A549 (cell line): ENCODE measurements around the gene NKD1. TPM values are rescaled to one million over a fixed set of nuclear protein-coding genes. Genes with fewer than 3 reads are reported as not detected.
"Not testable (repeated sequence)": the region's sequence is repeated elsewhere in the genome, so short reads cannot be mapped to it uniquely, and the experiment has no call there.

Experiments used
- ATAC-seq, 2 experiments: fragments of 200-7000 bp in 1 of 2; fragments of >200 bp in 1 of 2; cut with Nextera tagmentation in 1 of 2; cut with Tn5 transposase in 1 of 2; 3 replicates each; pipeline versions ENCODE4 v1.8.0 to v1.9.1; 2018 to 2020; ENCODE audit warnings: mild to moderate bottlenecking in 1 of 2, moderate library complexity in 1 of 2
- CTCF ChIA-PET: fragments of 300-600 bp; sonication (Branson Sonifier 250); formaldehyde crosslinking; extraction: SDS; loops from one replicate; lab custom pipeline; 2021; ENCODE audit warnings: antibody characterized with exemption, inconsistent platforms; lab: Yijun Ruan, JAX
- POLR2A ChIA-PET: fragments of 350-600 bp; formaldehyde crosslinking; extraction: SDS; loops from one replicate; lab custom pipeline; 2021; ENCODE audit warnings: antibody characterized with exemption, inconsistent platforms; lab: Yijun Ruan, JAX
- DNase-seq, 2 experiments: peaks; one replicate each; pipeline versions ENCODE4 v3.0.0 to v3.0.0-alpha.2; 2011 to 2016; ENCODE audit warnings: low read depth in 1 of 2, low spot score in 1 of 2
- FAIRE-seq: peaks from 2 replicates; lab custom pipeline; 2011; peaks lifted over from hg19 to GRCh38; lab: Jason Lieb, UNC
- H3K27ac ChIP-seq, 2 experiments: fragments of >200 bp; sonication (Bioruptor Twin); formaldehyde crosslinking; 3 replicates each; pipeline ENCODE4 v1.5.1; 2016 to 2017
- H3K4me1 ChIP-seq: fragments of >200 bp; sonication (Bioruptor Twin); formaldehyde crosslinking; 3 replicates; pipeline ENCODE4 v1.6.1; 2016
- H3K4me2 ChIP-seq: fragments of >200 bp; sonication (Bioruptor Twin); formaldehyde crosslinking; 3 replicates; pipeline ENCODE4 v1.6.1; 2016
- H3K4me3 ChIP-seq: fragments of >200 bp; sonication (Bioruptor Twin); formaldehyde crosslinking; 3 replicates; pipeline ENCODE4 v1.5.1; 2016
- H3K9me3 ChIP-seq: fragments of >200 bp; sonication (Bioruptor Twin); formaldehyde crosslinking; 3 replicates; pipeline ENCODE4 v1.6.1; 2016
- CBX2 ChIP-seq: fragments of 200-600 bp; sonication (generic); IDR thresholded peaks from 2 replicates; pipeline ENCODE4 v1.6.1; 2016; ENCODE audit warnings: low read depth, mild to moderate bottlenecking, borderline replicate concordance
- CBX8 ChIP-seq: fragments of 200-600 bp; sonication (generic); IDR thresholded peaks from 2 replicates; pipeline ENCODE4 v1.6.1; 2016
- CHD4 ChIP-seq: fragments of 200-600 bp; sonication (generic); IDR thresholded peaks from 2 replicates; pipeline ENCODE4 v1.6.1; 2016; ENCODE audit warnings: antibody characterized with exemption, mild to moderate bottlenecking, borderline replicate concordance
- EHF ChIP-seq: fragments of 250-450 bp; sonication (Bioruptor Pico); IDR thresholded peaks from 2 replicates; pipeline ENCODE4 v1.5.0; 2020; ENCODE audit warnings: mild to moderate bottlenecking
- EP300 ChIP-seq, 2 experiments: fragments of >200 bp; sonication (Bioruptor Twin); formaldehyde crosslinking; IDR thresholded peaks; 2 replicates in 1 of 2; 3 replicates in 1 of 2; pipeline ENCODE4 v1.6.1; 2016 to 2017
- ESRRA ChIP-seq: fragments of 150-350 bp; IDR thresholded peaks from 2 replicates; pipeline ENCODE4 v1.6.1; 2014; ENCODE audit warnings: mild to moderate bottlenecking, low read length, borderline replicate concordance
- FOSB ChIP-seq: fragments of 250-450 bp; sonication (Bioruptor Pico); IDR thresholded peaks from 2 replicates; pipeline ENCODE4 v1.5.0; 2020; ENCODE audit warnings: mild to moderate bottlenecking, moderate library complexity
- HDAC2 ChIP-seq: fragments of 200-600 bp; sonication (generic); IDR thresholded peaks from 2 replicates; pipeline ENCODE4 v1.6.1; 2016
- HEYL ChIP-seq: fragments of 250-450 bp; sonication (Bioruptor Pico); IDR thresholded peaks from 2 replicates; pipeline ENCODE4 v1.8.0; 2021; ENCODE audit warnings: mild to moderate bottlenecking, moderate library complexity
- HOXA7 ChIP-seq: fragments of 250-450 bp; sonication (Bioruptor Pico); IDR thresholded peaks from 2 replicates; pipeline ENCODE4 v1.5.0; 2020; ENCODE audit warnings: mild to moderate bottlenecking, moderate library complexity
- KDM1A ChIP-seq: fragments of 200-600 bp; sonication (generic); IDR thresholded peaks from 2 replicates; pipeline ENCODE4 v1.6.1; 2016; ENCODE audit warnings: low read depth, mild to moderate bottlenecking
- MAZ ChIP-seq: fragments of 150-350 bp; IDR thresholded peaks from 2 replicates; pipeline ENCODE4 v1.6.1; 2014; ENCODE audit warnings: antibody characterized with exemption, low read depth, low read length, borderline replicate concordance
- RAD21 ChIP-seq, 2 experiments: fragments of >200 bp in 1 of 2; sonication (Bioruptor Twin) in 1 of 2; formaldehyde crosslinking in 1 of 2; IDR thresholded peaks in 1 of 2; conservative IDR thresholded peaks in 1 of 2; 2 replicates in 1 of 2; 3 replicates in 1 of 2; pipeline ENCODE4 v1.6.1; 2012 to 2018; ENCODE audit warnings: inconsistent platforms in 1 of 2
- RCOR1 ChIP-seq: fragments of 150-350 bp; IDR thresholded peaks from 2 replicates; pipeline ENCODE4 v1.6.1; 2014; ENCODE audit warnings: antibody characterized with exemption, low read length, low read depth
- RNF2 ChIP-seq: fragments of 200-600 bp; sonication (generic); IDR thresholded peaks from 2 replicates; pipeline ENCODE4 v1.6.1; 2016; ENCODE audit warnings: low read depth, mild to moderate bottlenecking, antibody characterized with exemption, moderate library complexity, borderline replicate concordance
- SMC3 ChIP-seq: fragments of >200 bp; sonication (Bioruptor Twin); formaldehyde crosslinking; IDR thresholded peaks from 3 replicates; pipeline ENCODE4 v1.6.1; 2018; ENCODE audit warnings: inconsistent platforms
- SREBF2 ChIP-seq: fragments of 450-650 bp; IDR thresholded peaks from 2 replicates; pipeline ENCODE4 v1.6.1; 2014; ENCODE audit warnings: mild to moderate bottlenecking, moderate library complexity
- TFCP2L1 ChIP-seq: fragments of 250-450 bp; sonication (Bioruptor Pico); IDR thresholded peaks from 2 replicates; pipeline ENCODE4 v1.5.0; 2021; ENCODE audit warnings: mild to moderate bottlenecking
- TP53 ChIP-seq: fragments of 250-450 bp; sonication (Bioruptor Pico); IDR thresholded peaks from 2 replicates; pipeline ENCODE4 v1.5.0; 2021; ENCODE audit warnings: mild to moderate bottlenecking, moderate library complexity
- ZC3H11A ChIP-seq: fragments of 450-650 bp; IDR thresholded peaks from 2 replicates; pipeline ENCODE4 v1.6.1; 2014; ENCODE audit warnings: antibody characterized with exemption, mild to moderate bottlenecking
- ZSCAN20 ChIP-seq: fragments of 250-450 bp; sonication (Bioruptor Pico); IDR thresholded peaks from 2 replicates; pipeline ENCODE4 v1.8.0; 2022; ENCODE audit warnings: mild to moderate bottlenecking, moderate library complexity
- WGBS: methylation state at CpG from one replicate; pipeline ENCODE4 v1.1.6; 2017; ENCODE audit errors: missing lambda C conversion rate; 5-methylcytosine and 5-hydroxymethylcytosine counted together
- polyA plus RNA-seq, 4 experiments: library from polyadenylated mRNA; depleted of rRNA in 3 of 4; stranded (reverse); fragments of >200 nt; fragmentation: RNase III in 1 of 4; extraction: RNeasy Plus Mini Kit Qiagen cat#74134 plus additional on column Dnase treatment in 1 of 4; gene quantifications; 2 replicates in 3 of 4; 3 replicates in 1 of 4; pipeline ENCODE4 v1.2.3, GENCODE V29; 2011 to 2017
- TF ChIP-seq, protein P1 (sequence below): fragments of 150-350 bp; IDR thresholded peaks from 2 replicates; pipeline ENCODE4 v1.6.1; 2014; ENCODE audit warnings: low read depth, mild to moderate bottlenecking, low read length
- TF ChIP-seq, protein P2 (sequence below): fragments of >200 bp; sonication (Bioruptor Twin); formaldehyde crosslinking; IDR thresholded peaks from 3 replicates; pipeline ENCODE4 v1.6.1; 2016
- TF ChIP-seq, protein P3 (sequence below): fragments of 450-650 bp; IDR thresholded peaks from 2 replicates; pipeline ENCODE4 v1.6.1; 2014; ENCODE audit warnings: antibody characterized with exemption
- TF ChIP-seq, protein P4 (sequence below): IDR thresholded peaks from 2 replicates; pipeline ENCODE4 v1.6.1; 2012
- TF ChIP-seq, protein P5 (sequence below): fragments of 250-450 bp; sonication (Bioruptor Pico); IDR thresholded peaks from 2 replicates; pipeline ENCODE4 v1.5.0; 2020; ENCODE audit warnings: low read depth, mild to moderate bottlenecking, moderate library complexity

Gene NKD1
- polyA plus RNA-seq, 2 of the 4 experiments (the other 2 are of a cell fraction) = 0.10 to 0.19 TPM

DNA sequence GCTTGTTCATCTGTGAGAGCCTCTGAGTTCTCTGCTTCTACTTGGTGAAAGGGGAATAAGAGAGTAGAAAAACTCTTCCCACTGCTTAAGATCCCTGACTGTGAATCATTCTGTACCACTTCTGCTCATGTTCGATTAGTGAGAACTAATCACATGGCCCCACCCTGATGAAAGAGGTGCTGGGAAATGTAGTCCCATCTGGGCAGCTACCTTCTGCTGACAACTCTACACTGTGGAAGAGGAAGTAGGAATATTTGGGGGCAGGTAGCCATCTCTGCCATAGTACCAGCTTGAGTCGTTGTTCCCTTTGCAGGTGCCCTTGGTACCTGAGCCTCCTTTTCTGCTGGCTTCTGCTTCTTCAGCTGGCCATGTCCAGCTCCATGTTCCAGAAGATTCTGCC, 29.9 kb downstream of the NKD1 start:
- ChIA-PET POLR2A (no interaction called here), CTCF (interaction anchor here (1.0 kb wide), 1 partner anchor 11 kb away, joined by 3 read pairs; no protein-coding TSS in a partner anchor)
- 27% methylated on average over 2 of the region's 2 CpGs for WGBS
- Histone ChIP-seq H3K27ac (no peak overlapping the region), H3K4me3 (no peak overlapping the region), H3K4me1 (no peaks in the 10 kb centered on the region), H3K9me3 (no peaks in the 10 kb centered on the region), H3K4me2 (no peak overlapping the region)
- no peak for TF ChIP-seq CBX8
- no peak for TF ChIP-seq ZSCAN20 (CRISPR knock-in tag)
- FAIRE-seq (no peak), DNase-seq (no peak), ATAC-seq (no peak)

DNA sequence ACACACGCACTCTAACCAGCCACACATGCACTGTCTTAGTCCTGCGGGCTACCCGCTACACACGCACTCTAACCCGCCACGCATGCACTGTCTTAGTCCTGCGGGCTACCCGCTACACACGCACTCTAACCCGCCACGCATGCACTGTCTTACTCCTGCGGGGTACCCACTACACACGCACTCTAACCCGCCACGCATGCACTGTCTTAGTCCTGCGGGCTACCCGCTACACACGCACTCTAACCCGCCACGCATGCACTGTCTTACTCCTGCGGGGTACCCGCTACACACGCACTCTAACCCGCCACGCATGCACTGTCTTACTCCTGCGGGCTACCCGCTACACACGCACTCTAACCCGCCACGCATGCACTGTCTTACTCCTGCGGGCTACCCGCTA, 31.2 kb downstream of the NKD1 start:
- H3K9me3 ChIP-seq, DNase-seq, H3K4me2 ChIP-seq, H3K4me3 ChIP-seq, H3K27ac ChIP-seq, H3K4me1 ChIP-seq, ATAC-seq, FAIRE-seq, POLR2A ChIA-PET, CTCF ChIA-PET: not testable (repeated sequence)
- WGBS = 89% methylated on average over 28 of the region's 32 CpGs

DNA sequence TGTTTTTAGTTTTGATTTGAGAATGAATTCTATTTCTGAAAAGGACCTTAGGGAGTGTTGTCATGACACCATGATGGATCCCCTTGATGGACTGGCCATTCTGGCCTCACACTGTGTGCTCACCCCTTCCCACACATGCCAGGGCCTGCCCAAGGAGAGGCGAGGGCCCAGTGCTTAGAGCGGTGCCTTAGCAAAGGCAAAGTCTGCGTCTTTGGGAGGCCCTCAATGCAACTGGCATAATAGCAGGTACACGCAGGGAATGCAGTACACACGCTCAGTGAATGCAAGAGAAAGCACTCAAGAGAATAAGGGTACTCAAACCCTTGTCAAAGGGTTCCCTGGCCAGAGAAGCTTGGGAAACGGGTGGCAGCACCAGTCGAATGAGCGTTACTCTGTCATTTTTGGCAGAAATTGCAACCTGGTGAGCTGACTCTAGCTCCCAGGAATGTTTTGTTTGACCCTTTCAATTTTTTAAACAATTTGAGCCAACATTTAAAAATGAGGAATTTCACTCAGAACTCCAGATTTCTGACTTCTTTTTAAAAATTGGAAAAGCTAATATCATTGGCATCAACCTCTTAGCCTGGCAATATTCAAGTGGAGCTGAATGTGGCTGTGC, 32.1 kb downstream of the NKD1 start:
- H3K4me1 ChIP-seq = no peaks in the 10 kb centered on the region
- H3K27ac ChIP-seq = no peak overlapping the region
- WGBS = 48% methylated on average over 8 of the region's 8 CpGs
- DNase-seq (no peak), ATAC-seq (no peak), FAIRE-seq (no peak)
- TF ChIP-seq KDM1A (no peak), ESRRA (no peak), CBX2 (no peak), HOXA7 (no peak), TFCP2L1 (no peak), HDAC2 (no peak), HEYL (no peak), MAZ (no peak), TP53 (CRISPR knock-in tag) (no peak), EHF (CRISPR knock-in tag) (no peak), EP300 (IDR thresholded peaks at IDR 0.05) (no peak), ZC3H11A (no peak), SREBF2 (no peak), RAD21 (conservative IDR thresholded peaks at IDR 0.05 in 1 of 2, IDR thresholded peaks at IDR 0.05 in 1 of 2) (no peak), SMC3 (no peak)
- TF ChIP-seq, protein P1, sequence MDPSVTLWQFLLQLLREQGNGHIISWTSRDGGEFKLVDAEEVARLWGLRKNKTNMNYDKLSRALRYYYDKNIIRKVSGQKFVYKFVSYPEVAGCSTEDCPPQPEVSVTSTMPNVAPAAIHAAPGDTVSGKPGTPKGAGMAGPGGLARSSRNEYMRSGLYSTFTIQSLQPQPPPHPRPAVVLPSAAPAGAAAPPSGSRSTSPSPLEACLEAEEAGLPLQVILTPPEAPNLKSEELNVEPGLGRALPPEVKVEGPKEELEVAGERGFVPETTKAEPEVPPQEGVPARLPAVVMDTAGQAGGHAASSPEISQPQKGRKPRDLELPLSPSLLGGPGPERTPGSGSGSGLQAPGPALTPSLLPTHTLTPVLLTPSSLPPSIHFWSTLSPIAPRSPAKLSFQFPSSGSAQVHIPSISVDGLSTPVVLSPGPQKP = no peak
- TF ChIP-seq, protein P2, sequence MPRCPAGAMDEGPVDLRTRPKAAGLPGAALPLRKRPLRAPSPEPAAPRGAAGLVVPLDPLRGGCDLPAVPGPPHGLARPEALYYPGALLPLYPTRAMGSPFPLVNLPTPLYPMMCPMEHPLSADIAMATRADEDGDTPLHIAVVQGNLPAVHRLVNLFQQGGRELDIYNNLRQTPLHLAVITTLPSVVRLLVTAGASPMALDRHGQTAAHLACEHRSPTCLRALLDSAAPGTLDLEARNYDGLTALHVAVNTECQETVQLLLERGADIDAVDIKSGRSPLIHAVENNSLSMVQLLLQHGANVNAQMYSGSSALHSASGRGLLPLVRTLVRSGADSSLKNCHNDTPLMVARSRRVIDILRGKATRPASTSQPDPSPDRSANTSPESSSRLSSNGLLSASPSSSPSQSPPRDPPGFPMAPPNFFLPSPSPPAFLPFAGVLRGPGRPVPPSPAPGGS = no peak
- no peak overlapping the region for H3K4me2 ChIP-seq
- ChIA-PET CTCF (no interaction called here), POLR2A (no interaction called here)
- no peaks in the 10 kb centered on the region for H3K9me3 ChIP-seq
- H3K4me3 ChIP-seq = no peak overlapping the region

DNA sequence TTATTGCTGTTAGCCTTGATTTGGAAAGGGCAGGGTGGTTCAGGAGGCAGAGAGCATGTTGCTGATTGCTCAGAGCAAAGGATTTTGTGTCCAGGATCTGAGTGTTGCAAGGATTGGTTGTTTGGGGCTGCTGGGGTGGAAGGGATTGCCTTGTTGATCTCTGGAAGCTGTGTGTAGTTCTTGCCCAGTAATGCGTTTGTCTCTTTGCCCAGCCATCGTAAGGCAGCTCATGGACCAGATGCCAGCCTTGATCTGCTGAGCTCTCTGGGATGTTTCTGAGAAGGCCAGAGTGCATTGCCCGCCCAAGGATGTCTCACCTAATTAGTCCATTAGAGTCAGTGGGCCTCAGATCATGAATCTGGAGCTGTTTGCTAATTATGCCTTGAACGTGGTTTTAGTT, 33.6 kb downstream of the NKD1 start:
- DNase-seq (no peak), FAIRE-seq (no peak), ATAC-seq (no peak)
- WGBS = 51% methylated on average over 4 of the region's 4 CpGs
- Histone ChIP-seq H3K27ac (no peak overlapping the region), H3K4me2 (no peak overlapping the region), H3K9me3 (no peaks in the 10 kb centered on the region), H3K4me1 (no peaks in the 10 kb centered on the region), H3K4me3 (no peak overlapping the region)
- CTCF ChIA-PET = no interaction called here
- POLR2A ChIA-PET = no interaction called here
- TF ChIP-seq CHD4 (no peak), CBX2 (no peak), RCOR1 (no peak), HEYL (no peak), ESRRA (no peak), RNF2 (no peak), TP53 (CRISPR knock-in tag) (no peak), SMC3 (no peak), RAD21 (conservative IDR thresholded peaks at IDR 0.05 in 1 of 2, IDR thresholded peaks at IDR 0.05 in 1 of 2) (no peak), FOSB (CRISPR knock-in tag) (no peak)
- TF ChIP-seq, protein P3, sequence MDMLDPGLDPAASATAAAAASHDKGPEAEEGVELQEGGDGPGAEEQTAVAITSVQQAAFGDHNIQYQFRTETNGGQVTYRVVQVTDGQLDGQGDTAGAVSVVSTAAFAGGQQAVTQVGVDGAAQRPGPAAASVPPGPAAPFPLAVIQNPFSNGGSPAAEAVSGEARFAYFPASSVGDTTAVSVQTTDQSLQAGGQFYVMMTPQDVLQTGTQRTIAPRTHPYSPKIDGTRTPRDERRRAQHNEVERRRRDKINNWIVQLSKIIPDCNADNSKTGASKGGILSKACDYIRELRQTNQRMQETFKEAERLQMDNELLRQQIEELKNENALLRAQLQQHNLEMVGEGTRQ = no peak
- TF ChIP-seq, protein P4, sequence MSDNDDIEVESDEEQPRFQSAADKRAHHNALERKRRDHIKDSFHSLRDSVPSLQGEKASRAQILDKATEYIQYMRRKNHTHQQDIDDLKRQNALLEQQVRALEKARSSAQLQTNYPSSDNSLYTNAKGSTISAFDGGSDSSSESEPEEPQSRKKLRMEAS = no peak
- TF ChIP-seq, protein P1 = no peak
- TF ChIP-seq, protein P5, sequence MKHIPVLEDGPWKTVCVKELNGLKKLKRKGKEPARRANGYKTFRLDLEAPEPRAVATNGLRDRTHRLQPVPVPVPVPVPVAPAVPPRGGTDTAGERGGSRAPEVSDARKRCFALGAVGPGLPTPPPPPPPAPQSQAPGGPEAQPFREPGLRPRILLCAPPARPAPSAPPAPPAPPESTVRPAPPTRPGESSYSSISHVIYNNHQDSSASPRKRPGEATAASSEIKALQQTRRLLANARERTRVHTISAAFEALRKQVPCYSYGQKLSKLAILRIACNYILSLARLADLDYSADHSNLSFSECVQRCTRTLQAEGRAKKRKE = no peak
